GM08714 (cell line): Measurements from ENCODE around the gene USP34.
"Not testable (repeated sequence)": the region's sequence is repeated elsewhere in the genome, so short reads cannot be mapped to it uniquely, and the experiment has no call there.

ENCODE experiments used
- H3K4me3 ChIP-seq: fragments of 200-500 bp; sonication (Bioruptor generic); 2 replicates; pipeline ENCODE4 v1.5.1; 2014; ENCODE audit warnings: mild to moderate bottlenecking, low read length, inconsistent platforms
- ZNF274 ChIP-seq: IDR thresholded peaks from 2 replicates; pipeline ENCODE4 v1.6.1; 2012; ENCODE audit warnings: mild to moderate bottlenecking, low read depth, low read length

Gene USP34

GRCh38 chr2:61161888-61162287, 309.0 kb downstream of the USP34 start, which contains the start of gene C2orf74:
C2orf74 (plus strand) TSS chr2:61162188; CDS start chr2:61162515, 327 bp downstream.
- TF ChIP-seq ZNF274: no peak
- H3K4me3 ChIP-seq: no peak within 1 kb of the TSS

DNA sequence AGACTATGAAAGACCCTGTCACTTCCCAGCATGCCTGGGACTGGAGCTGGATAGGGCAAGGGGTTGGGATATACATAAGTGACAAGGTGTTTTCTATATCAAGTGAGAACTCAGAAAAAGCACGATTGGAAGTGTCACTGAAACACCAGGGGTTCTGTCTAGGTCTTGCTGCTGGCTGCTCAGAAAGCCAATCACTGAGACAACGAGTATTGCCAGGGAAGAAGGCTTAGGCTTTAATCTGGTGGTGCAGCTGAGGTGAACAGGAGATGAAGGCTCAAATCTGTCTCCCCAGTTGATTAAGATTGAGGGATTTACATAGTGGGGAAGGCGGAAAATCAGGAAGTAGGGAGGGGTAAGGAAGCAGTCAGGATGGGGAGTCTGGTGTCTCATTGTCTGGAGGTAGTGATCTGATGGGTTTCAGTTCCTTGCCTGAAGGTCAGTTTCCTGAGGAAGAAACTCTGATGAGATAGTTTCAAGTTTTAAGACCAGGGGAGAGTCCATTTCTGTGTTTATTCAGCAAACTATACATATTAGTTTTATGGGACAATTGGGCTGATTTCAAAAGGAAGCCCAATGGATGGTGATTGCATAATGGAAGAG, 312.4 kb downstream of the USP34 start:
- no peak for TF ChIP-seq ZNF274
- H3K4me3 ChIP-seq: no peak overlapping the region

GRCh38 chr2:61157371-61158003, 313.4 kb downstream of the USP34 start:
- TF ChIP-seq ZNF274: no peak

DNA sequence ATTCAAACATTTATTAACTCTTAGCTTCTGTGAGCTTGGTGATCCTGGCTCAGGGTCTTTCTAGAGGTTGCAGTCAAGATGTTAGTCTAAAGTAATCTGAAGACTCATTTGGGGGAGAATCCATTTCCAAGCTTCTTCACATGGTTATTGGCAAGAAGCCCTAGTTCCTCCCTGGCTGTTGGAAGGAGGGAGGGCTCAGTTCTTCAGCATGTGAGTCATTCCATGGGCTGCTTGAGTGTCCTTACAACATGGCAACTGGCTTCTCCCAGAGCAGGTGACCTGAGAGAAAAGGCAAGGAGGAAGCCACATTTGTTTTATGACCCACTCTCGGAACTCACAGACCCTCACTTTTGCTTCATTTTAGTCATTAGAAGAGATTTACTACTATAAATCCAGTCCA, 319.5 kb downstream of the USP34 start:
- no peak overlapping the region for H3K4me3 ChIP-seq
- TF ChIP-seq ZNF274: no peak

More at GRCh38 chr2:61157371-61158003, 313.4 kb downstream of the USP34 start:
- H3K4me3 ChIP-seq: no peak overlapping the region

DNA sequence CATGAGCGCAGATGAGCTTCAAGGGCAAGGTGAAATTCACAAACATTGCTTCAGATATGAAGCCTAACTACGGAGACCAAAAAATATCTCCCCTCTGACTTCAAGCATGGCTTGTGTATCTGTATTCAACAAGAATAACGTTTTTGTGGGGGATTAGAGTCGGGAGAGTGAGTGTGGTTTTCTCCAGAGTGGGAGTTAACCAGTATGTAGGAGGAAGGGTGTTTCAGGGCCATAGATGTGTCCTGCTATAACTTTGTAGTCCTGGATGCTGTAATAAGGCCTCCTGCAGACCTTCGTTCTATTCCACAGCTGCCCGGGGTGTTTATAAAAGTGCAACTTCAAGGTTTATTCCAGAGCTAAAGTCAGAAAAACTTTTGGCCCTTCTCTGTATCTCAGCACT, 321.8 kb downstream of the USP34 start:
- no peak for TF ChIP-seq ZNF274

GRCh38 chr2:61148091-61148490, 322.8 kb downstream of the USP34 start:
- not testable (repeated sequence) for H3K4me3 ChIP-seq

More for the DNA sequence above, 321.8 kb downstream of the USP34 start:
- no peak overlapping the region for H3K4me3 ChIP-seq

DNA sequence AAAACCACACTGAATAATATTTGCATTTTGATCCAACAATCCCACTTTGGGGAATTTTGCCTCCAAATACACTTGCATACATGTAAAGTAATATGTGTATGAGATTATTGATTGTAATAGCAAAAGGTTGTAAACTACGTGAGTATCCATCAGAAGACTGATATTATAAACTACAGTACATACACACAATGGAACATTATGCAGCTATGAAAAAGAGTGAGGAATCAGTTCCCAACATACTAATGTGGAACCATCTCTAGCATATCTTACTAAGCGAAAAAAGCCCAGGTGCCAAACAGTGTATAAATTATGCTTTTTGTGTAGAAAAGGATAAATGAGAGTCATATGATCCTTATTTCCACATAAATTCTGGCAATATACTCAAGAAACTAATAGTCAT, 324.9 kb downstream of the USP34 start:
- no peak for TF ChIP-seq ZNF274
- no peak overlapping the region for H3K4me3 ChIP-seq

DNA sequence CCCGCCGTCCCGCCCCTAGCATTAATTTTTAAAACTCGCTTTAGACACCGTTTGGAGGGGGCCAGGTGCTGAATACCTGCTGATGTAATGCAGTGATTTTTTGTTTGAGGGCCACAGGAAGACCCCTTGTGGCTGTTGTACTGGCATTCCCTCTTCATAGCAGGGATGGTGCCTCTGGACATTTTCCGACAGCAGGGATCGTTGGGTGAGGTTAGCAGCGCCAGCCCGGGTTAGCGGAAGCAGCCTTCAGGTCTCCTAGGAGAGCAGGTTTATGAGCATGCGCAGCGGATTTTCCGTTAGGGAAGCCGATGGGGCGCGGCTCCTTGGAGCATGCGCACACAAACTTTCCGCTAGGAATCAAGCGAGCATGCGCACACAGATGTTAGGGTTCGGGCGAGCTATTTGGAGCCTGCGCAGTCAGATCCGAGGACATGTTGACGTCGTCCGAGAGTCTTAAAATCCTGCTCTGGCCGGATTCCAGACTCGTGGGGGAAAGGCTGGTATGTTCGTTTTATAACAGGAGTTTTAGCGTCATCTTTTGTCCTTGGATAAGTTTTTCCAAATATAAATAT, 326.1 kb downstream of the USP34 start:
- H3K4me3 ChIP-seq: peak overlapping the region; percentile 88
- TF ChIP-seq ZNF274: no peak

- TF ChIP-seq ZNF274: no peak
- no peak overlapping the region for H3K4me3 ChIP-seq
Observed at GRCh38 chr2:61141151-61141550, 329.7 kb downstream of the USP34 start.

GRCh38 chr2:61138859-61139258, 332.0 kb downstream of the USP34 start:
- H3K4me3 ChIP-seq: no peak overlapping the region
- TF ChIP-seq ZNF274: no peak
